GM12872 (cell line): ENCODE data around the gene SHISA4.
A peak's percentile ranks its signal among the peaks of the same experiment; 100 is the strongest.

Source experiments
- TF ChIP-seq, protein P1 (sequence below): IDR thresholded peaks from 3 replicates; pipeline ENCODE4 v1.5.1; 2011; ENCODE audit warnings: low read depth, mild to moderate bottlenecking, low read length, moderate library complexity; ENCODE audit not compliant: insufficient read depth

SHISA4 gene

GRCh38 chr1:201895913-201896807, 7.5 kb downstream of the SHISA4 start:
- TF ChIP-seq, protein P1, sequence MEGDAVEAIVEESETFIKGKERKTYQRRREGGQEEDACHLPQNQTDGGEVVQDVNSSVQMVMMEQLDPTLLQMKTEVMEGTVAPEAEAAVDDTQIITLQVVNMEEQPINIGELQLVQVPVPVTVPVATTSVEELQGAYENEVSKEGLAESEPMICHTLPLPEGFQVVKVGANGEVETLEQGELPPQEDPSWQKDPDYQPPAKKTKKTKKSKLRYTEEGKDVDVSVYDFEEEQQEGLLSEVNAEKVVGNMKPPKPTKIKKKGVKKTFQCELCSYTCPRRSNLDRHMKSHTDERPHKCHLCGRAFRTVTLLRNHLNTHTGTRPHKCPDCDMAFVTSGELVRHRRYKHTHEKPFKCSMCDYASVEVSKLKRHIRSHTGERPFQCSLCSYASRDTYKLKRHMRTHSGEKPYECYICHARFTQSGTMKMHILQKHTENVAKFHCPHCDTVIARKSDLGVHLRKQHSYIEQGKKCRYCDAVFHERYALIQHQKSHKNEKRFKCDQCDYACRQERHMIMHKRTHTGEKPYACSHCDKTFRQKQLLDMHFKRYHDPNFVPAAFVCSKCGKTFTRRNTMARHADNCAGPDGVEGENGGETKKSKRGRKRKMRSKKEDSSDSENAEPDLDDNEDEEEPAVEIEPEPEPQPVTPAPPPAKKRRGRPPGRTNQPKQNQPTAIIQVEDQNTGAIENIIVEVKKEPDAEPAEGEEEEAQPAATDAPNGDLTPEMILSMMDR, result peak; percentile 96

GRCh38 chr1:201896951-201897391, 8.3 kb downstream of the SHISA4 start:
- TF ChIP-seq, protein P1, result no peak

GRCh38 chr1:201898240-201898894, 9.7 kb downstream of the SHISA4 start:
- TF ChIP-seq, protein P1, result no peak

- TF ChIP-seq, protein P1, result no peak
Measured at GRCh38 chr1:201898992-201899391, 10.3 kb downstream of the SHISA4 start.

DNA sequence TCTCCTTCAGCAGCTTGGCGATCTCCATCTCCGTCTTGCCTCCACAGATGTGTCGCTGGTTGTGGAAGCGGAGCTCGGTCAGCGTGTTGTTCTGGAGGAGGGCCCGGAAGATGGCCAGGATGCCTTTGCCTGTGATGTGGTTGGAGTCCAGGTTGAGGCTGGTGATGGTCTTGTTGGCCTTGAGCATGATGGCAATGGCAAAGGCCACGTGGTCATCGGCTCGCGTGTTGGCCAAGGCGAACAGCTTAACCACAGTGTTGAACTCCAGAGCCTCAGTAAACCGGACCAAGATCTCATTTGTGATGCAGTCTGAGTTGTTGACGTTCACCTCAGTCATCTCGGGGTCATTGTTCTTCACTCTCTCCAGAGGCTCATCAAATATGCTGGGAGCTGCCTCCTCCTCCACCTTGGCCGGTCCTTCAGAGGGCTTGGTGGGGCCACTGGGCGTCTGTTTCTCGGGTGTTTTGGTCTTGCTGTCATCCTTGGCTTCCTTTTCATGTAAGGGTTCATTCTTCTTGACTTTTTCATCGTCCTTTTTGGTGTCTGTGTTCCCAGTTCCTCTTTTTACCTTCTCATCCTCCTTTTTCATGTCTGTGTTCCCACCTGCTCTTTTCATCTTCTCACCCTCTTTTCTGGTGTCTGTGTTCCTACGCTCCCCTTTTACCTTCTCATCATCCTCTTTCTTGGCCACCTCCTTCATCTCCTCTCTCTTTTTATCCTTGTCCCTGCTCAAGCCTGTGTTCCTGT, 11.2 kb downstream of the SHISA4 start:
- TF ChIP-seq, protein P1, result no peak

DNA sequence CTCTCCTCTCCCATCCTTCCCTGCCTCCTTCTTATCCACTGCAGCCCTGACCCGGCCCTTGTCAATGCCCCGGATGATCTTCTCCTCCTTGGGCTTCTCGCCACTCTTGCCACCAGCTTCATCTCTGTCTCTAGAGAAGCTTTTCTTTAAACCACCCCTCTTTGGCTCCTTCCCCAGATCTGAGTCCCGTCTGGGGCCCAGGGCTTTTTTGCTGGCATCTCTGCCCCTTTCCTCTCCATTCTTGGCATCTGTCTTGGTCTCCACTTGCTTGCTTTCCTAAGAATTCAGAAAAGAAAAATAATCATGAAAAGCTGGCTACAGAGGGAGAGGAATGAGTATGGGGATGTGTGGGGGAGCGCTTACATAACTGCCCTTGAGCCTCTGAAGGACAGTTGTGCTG, 11.8 kb downstream of the SHISA4 start:
- TF ChIP-seq, protein P1, result no peak

DNA sequence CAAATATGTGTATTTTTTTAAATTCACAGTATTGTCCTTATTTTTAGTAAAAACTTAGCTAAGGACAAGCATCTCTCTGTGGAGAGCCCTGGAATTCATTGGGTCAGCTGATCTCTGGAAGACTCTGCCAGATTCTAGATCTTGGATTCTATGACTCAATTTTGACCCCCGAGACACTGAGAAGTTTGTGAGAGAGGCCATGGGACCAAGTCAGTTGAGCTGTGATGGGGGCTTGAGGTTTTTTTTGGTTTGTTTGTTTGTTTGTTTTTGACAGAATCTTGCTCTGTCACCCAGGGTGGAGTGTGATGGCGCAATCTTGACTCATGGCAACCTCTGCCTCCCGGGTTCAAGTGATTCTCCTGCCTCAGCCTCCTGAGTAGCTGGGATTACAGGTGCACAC, 13.5 kb downstream of the SHISA4 start:
- TF ChIP-seq, protein P1, result no peak
